DND-41 (cell line): ENCODE data around the gene TXNDC11.
A peak's percentile ranks its signal among the peaks of the same experiment; 100 is the strongest.

ENCODE experiments used
- ATAC-seq: fragments of 200-7000 bp; cut with Tn5 transposase; 3 replicates; pipeline ENCODE4 v1.9.1; 2021; ENCODE audit warnings: low read depth; ENCODE audit not compliant: insufficient read depth
- DNase-seq: peaks from one replicate; pipeline ENCODE4 v3.0.0-alpha.2; 2020
- H2AFZ ChIP-seq: 2 replicates; pipeline ENCODE4 v1.6.0; 2012; ENCODE audit warnings: low read depth, low read length
- H3K27ac ChIP-seq: 2 replicates; pipeline ENCODE4 v1.5.1; 2012; ENCODE audit warnings: low read length, inconsistent platforms
- H3K27me3 ChIP-seq: fragments of 200-600 bp; sonication (generic); 2 replicates; pipeline ENCODE4 v1.6.0; 2012; ENCODE audit warnings: low read length, mild to moderate bottlenecking, inconsistent platforms; ENCODE audit not compliant: insufficient read depth, poor library complexity
- H3K36me3 ChIP-seq: 2 replicates; pipeline ENCODE4 v1.5.1; 2012; ENCODE audit warnings: low read length, inconsistent platforms; ENCODE audit not compliant: insufficient read depth
- H3K4me1 ChIP-seq: 2 replicates; pipeline ENCODE4 v1.5.1; 2012; ENCODE audit warnings: mild to moderate bottlenecking, low read length; ENCODE audit not compliant: insufficient read depth
- H3K4me2 ChIP-seq: 2 replicates; pipeline ENCODE4 v1.6.0; 2012; ENCODE audit warnings: mild to moderate bottlenecking, moderate library complexity, low read length, inconsistent platforms; ENCODE audit not compliant: insufficient read depth
- H3K4me3 ChIP-seq, 2 experiments: fragments of 200-600 bp in 1 of 2; shearing (Covaris generic) in 1 of 2; 2 replicates each; pipeline ENCODE4 v1.5.1; 2012 to 2016; ENCODE audit warnings: inconsistent platforms in 2 of 2, low read length in 2 of 2, mild to moderate bottlenecking in 2 of 2, low read depth in 1 of 2, moderate library complexity in 1 of 2
- H3K79me2 ChIP-seq: 2 replicates; pipeline ENCODE4 v1.6.0; 2012; ENCODE audit warnings: low read length, inconsistent platforms; ENCODE audit not compliant: insufficient read depth
- H3K9ac ChIP-seq: 2 replicates; pipeline ENCODE4 v1.6.0; 2012; ENCODE audit warnings: low read depth, mild to moderate bottlenecking, inconsistent platforms, low read length, moderate library complexity
- H3K9me3 ChIP-seq: 2 replicates; pipeline ENCODE4 v1.5.1; 2012; ENCODE audit warnings: low read length, moderate library complexity, mild to moderate bottlenecking, inconsistent platforms; ENCODE audit not compliant: insufficient read depth, severe bottlenecking
- H4K20me1 ChIP-seq: 2 replicates; pipeline ENCODE4 v1.6.0; 2012; ENCODE audit warnings: low read length; ENCODE audit not compliant: insufficient read depth
- EZH2 ChIP-seq: IDR thresholded peaks from 3 replicates; pipeline ENCODE4 v1.6.1; 2012; ENCODE audit warnings: borderline replicate concordance, low read depth, mild to moderate bottlenecking, moderate library complexity, low read length, inconsistent platforms; ENCODE audit not compliant: severe bottlenecking
- TF ChIP-seq, protein P1 (sequence below): IDR thresholded peaks from 2 replicates; pipeline ENCODE4 v1.5.1; 2012; ENCODE audit warnings: borderline replicate concordance, low read length, moderate library complexity, mild to moderate bottlenecking; ENCODE audit not compliant: poor library complexity, severe bottlenecking; ENCODE audit errors: extremely low read depth

The TXNDC11 gene

DNA sequence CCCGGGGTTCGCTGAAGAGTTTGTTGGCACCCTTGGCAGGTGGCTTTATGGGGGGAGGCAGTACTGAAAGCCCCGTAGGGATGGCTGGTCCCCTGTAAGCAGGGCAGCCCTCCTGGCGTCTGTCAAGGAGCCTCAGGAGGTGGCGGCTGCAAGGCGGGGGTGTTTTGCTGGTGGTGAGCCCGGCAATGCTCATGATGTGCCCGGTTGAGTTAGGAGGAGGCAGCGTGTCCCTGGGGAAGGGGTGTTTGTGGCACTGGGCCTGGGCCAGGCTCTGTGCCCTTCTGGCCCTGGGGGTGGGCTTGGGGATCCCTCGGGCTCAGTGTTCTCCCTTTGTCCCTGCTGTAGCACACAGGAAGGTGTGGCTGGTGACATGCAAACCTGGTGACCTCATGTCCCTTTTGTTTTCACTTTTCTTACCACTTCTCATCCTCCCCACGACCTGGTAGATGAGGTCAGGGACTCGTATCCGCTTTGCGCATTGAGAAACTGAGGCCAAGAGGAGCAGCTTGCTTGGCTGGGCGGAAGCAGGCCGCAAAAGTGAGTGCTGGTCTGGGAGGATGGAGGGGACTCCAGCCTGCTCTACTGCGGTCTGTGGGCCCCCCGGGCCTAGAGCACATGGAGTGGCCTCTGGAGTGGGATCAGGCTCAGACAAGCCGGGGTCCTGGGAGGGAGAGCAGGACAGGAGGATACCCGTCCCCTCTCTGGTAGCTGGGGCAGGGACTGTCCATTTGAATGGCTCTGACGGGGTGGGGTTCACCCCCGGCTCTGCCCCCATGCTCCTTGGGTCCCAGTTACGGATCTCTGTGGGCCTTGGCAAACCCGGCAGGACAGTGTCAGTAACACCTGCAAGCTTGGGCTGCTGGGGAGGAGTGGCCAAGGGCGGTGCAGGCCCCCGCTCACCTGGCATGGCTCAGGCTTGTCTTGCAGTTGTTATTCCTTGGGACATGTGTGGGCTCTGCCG lies 72.2 kb downstream of the TXNDC11 start:
- DNase-seq = no peak
- Histone ChIP-seq H4K20me1 (peaks cover 61% of the 10 kb centered on the region), H3K9me3 (no peaks in the 10 kb centered on the region), H3K79me2 (peaks cover 57% of the 10 kb centered on the region), H3K4me3 (peak overlapping the region in 1 of 2 experiments; percentile 76; a peak in 2 of 4 replicates), H3K4me2 (peak overlapping the region; percentile 94), H3K9ac (peak overlapping the region; percentile 75; the same call in 1 of the 2 replicates), H3K27me3 (no peaks in the 10 kb centered on the region), H3K4me1 (peaks cover 60% of the 10 kb centered on the region), H3K36me3 (peaks cover 4% of the 10 kb centered on the region; the same call in 1 of the 2 replicates), H3K27ac (0 out of 2 replicates have a peak overlapping the region, but pooled peaks have one; percentile 7), H2AFZ (no peak overlapping the region)
- TF ChIP-seq, protein P1, sequence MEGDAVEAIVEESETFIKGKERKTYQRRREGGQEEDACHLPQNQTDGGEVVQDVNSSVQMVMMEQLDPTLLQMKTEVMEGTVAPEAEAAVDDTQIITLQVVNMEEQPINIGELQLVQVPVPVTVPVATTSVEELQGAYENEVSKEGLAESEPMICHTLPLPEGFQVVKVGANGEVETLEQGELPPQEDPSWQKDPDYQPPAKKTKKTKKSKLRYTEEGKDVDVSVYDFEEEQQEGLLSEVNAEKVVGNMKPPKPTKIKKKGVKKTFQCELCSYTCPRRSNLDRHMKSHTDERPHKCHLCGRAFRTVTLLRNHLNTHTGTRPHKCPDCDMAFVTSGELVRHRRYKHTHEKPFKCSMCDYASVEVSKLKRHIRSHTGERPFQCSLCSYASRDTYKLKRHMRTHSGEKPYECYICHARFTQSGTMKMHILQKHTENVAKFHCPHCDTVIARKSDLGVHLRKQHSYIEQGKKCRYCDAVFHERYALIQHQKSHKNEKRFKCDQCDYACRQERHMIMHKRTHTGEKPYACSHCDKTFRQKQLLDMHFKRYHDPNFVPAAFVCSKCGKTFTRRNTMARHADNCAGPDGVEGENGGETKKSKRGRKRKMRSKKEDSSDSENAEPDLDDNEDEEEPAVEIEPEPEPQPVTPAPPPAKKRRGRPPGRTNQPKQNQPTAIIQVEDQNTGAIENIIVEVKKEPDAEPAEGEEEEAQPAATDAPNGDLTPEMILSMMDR = no peak
- no peak for TF ChIP-seq EZH2
- ATAC-seq = no peak

DNA sequence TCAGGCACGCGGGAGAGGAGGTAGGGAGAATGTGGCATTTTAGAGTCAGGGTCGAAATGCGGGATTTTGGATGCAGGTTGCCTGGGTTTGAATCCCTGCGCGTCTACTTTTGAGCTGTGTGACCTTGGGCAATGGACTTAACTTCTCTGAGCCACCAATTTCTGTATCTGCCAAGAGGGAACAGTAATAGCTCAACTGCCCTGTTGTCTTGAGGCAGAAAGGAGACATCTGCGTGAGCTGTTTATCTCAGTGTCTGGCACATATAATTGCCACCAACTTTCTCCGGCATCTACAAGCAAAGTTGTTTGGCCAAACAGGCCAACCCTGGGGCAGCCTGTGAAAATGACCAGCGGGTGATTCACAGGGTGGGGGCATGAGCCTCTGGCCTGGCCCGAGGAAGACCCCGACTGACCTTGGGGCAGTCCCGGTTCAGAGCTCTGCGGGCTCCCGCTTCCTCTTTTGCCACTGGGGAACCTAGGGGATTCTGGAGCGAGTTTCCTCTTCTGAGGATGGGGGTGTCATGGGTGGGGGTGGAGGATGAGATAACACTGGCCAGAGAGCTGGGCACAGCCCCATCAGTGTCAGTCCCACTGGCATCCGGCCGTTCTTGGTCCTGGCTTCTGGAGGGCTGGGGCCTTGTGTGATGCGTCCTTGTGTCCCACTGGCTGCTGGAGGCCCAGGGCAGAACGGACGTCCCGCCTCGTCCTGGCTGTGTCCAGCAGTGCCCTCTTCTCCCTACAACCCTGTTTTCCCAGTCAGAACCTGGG lies 73.1 kb downstream of the TXNDC11 start:
- H3K27me3 ChIP-seq = no peaks in the 10 kb centered on the region
- peaks cover 69% of the 10 kb centered on the region for H3K4me1 ChIP-seq
- H3K4me2 ChIP-seq = peak overlapping the region; percentile 94
- peaks cover 57% of the 10 kb centered on the region for H3K79me2 ChIP-seq
- no peaks in the 10 kb centered on the region for H3K9me3 ChIP-seq
- H3K27ac ChIP-seq = peak overlapping the region; percentile 29
- TF ChIP-seq, protein P1 = no peak
- TF ChIP-seq EZH2 = no peak
- H2AFZ ChIP-seq = no peak overlapping the region
- no peak for DNase-seq
- peak overlapping the region; percentile 59 to 76; a peak in 3 of 4 replicates for H3K4me3 ChIP-seq
- peaks cover 57% of the 10 kb centered on the region for H4K20me1 ChIP-seq
- peaks cover 4% of the 10 kb centered on the region; the same call in 1 of the 2 replicates for H3K36me3 ChIP-seq
- peak overlapping the region; percentile 75 for H3K9ac ChIP-seq
- no peak for ATAC-seq

- DNase-seq = no peak
- Histone ChIP-seq H3K4me2 (peak overlapping the region; percentile 94), H3K36me3 (peaks cover 4% of the 10 kb centered on the region; the same call in 1 of the 2 replicates), H2AFZ (no peak overlapping the region), H3K27me3 (no peaks in the 10 kb centered on the region), H3K9me3 (no peaks in the 10 kb centered on the region), H3K27ac (peak overlapping the region; percentile 40; the same call in 1 of the 2 replicates), H3K4me3 (peak overlapping the region; percentile 59 to 76), H3K4me1 (peaks cover 76% of the 10 kb centered on the region), H4K20me1 (peaks cover 49% of the 10 kb centered on the region), H3K9ac (peak overlapping the region; percentile 75), H3K79me2 (peaks cover 51% of the 10 kb centered on the region)
- TF ChIP-seq, protein P1 = no peak
- no peak for ATAC-seq
Observed at GRCh38 chr16:11668623-11669379, 73.9 kb downstream of the TXNDC11 start.
